HepG2 (cell line): ENCODE results near the gene EXOSC7. TPM values are rescaled to one million over a fixed set of nuclear protein-coding genes. Genes with fewer than 3 reads are reported as not detected.

Experiments
- ATAC-seq: fragments of 200-7000 bp; cut with Tn5 transposase; 3 replicates; pipeline ENCODE4 v1.9.1; 2020; ENCODE audit warnings: mild to moderate bottlenecking, moderate library complexity
- BruUV-seq: library from RNA; stranded (reverse); fragments of 400-500 nt; replicated peaks from 2 replicates; lab custom pipeline; 2021; lab: Mats Ljungman, UMichigan
- CTCF ChIA-PET: fragments of 300-600 bp; formaldehyde crosslinking; extraction: SDS; loops from one replicate; lab custom pipeline; 2021; ENCODE audit warnings: low total read pairs, inconsistent platforms, low intra/inter-chr PET ratio; lab: Yijun Ruan, JAX
- POLR2A ChIA-PET: fragments of 350-600 bp; sonication (Branson Sonifier 250); formaldehyde crosslinking; loops from one replicate; lab custom pipeline; 2020; ENCODE audit warnings: antibody characterized with exemption, inconsistent platforms; lab: Yijun Ruan, JAX
- DNase-seq: peaks from one replicate; pipeline ENCODE4 v3.0.0-alpha.2; 2015; ENCODE audit warnings: low spot score
- FAIRE-seq: peaks from 3 replicates; lab custom pipeline; 2011; peaks lifted over from hg19 to GRCh38; lab: Jason Lieb, UNC
- H2AFZ ChIP-seq: one replicate; pipeline ENCODE4 v1.6.1; 2011; ENCODE audit warnings: low read length, inconsistent platforms
- H3K27ac ChIP-seq: fragments of 300-600 bp; 3 replicates; pipeline ENCODE4 v1.8.0; 2011; ENCODE audit warnings: mixed run types, mild to moderate bottlenecking, mixed read lengths, low read length, inconsistent platforms; ENCODE audit not compliant: insufficient read depth; ENCODE audit errors: extremely low read length
- H3K27me3 ChIP-seq, 2 experiments: fragments of 200-600 bp in 1 of 2; 2 replicates in 1 of 2; 3 replicates in 1 of 2; pipeline versions ENCODE4 v1.6.0 to v1.8.0; 2011; ENCODE audit warnings: low read length in 2 of 2, mild to moderate bottlenecking in 2 of 2, moderate library complexity in 2 of 2, inconsistent platforms in 1 of 2; ENCODE audit not compliant: insufficient read depth in 2 of 2, control insufficient read depth in 1 of 2
- H3K36me3 ChIP-seq, 2 experiments: fragments of 200-600 bp in 1 of 2; replicated peaks in 1 of 2; 2 replicates in 1 of 2; 3 replicates in 1 of 2; pipeline versions ENCODE4 v1.5.1 to v1.8.0; 2011; ENCODE audit warnings: low read length in 2 of 2, inconsistent platforms in 1 of 2; ENCODE audit not compliant: insufficient read depth in 2 of 2, control insufficient read depth in 1 of 2
- H3K4me1 ChIP-seq: 2 replicates; pipeline ENCODE4 v1.5.1; 2012; ENCODE audit warnings: low read length, inconsistent platforms; ENCODE audit not compliant: insufficient read depth
- H3K4me2 ChIP-seq: 2 replicates; pipeline ENCODE4 v1.6.0; 2011; ENCODE audit warnings: low read depth, low read length, inconsistent platforms
- H3K4me3 ChIP-seq, 3 experiments: fragments of 200-600 bp in 1 of 3; sonication (generic), shearing (Covaris generic) in 1 of 3; replicated peaks in 1 of 3; 2 replicates each; pipeline ENCODE4 v1.5.1; 2011 to 2016; ENCODE audit warnings: low read length in 3 of 3, inconsistent platforms in 2 of 3, low read depth in 2 of 3, mild to moderate bottlenecking in 2 of 3, control low read depth in 1 of 3, mixed read lengths in 1 of 3; ENCODE audit not compliant: insufficient read depth in 1 of 3
- H3K79me2 ChIP-seq: one replicate; pipeline ENCODE4 v1.6.1; 2011; ENCODE audit warnings: low read length, inconsistent platforms; ENCODE audit not compliant: insufficient read depth
- H3K9ac ChIP-seq: 2 replicates; pipeline ENCODE4 v1.6.0; 2011; ENCODE audit warnings: mild to moderate bottlenecking, low read depth, low read length, inconsistent platforms; ENCODE audit not compliant: insufficient read depth
- H3K9me3 ChIP-seq: 2 replicates; pipeline ENCODE4 v1.5.1; 2012; ENCODE audit warnings: mild to moderate bottlenecking, low read length
- H4K20me1 ChIP-seq: 2 replicates; pipeline ENCODE4 v1.6.0; 2011; ENCODE audit warnings: inconsistent platforms, mild to moderate bottlenecking, low read length, moderate library complexity; ENCODE audit not compliant: insufficient read depth
- CENPT ChIP-seq: sonication (generic); formaldehyde crosslinking; IDR thresholded peaks from 2 replicates; pipeline ENCODE4 v1.8.0; 2022; ENCODE audit warnings: low read depth, mild to moderate bottlenecking, moderate library complexity, missing genetic modification reagents
- EHMT2 ChIP-seq: fragments of 200-600 bp; sonication (generic); IDR thresholded peaks from 2 replicates; pipeline ENCODE4 v1.7.0; 2017; ENCODE audit warnings: antibody characterized with exemption, low read depth, low read length, borderline replicate concordance
- ELF3 ChIP-seq: IDR thresholded peaks from 2 replicates; pipeline ENCODE4 v1.6.1; 2016; ENCODE audit warnings: missing genetic modification reagents, missing compliant biosample characterization
- EZH2 ChIP-seq: conservative IDR thresholded peaks from 2 replicates; pipeline ENCODE4 v1.6.1; 2012; ENCODE audit warnings: mild to moderate bottlenecking, low read depth, low read length, moderate library complexity
- JDP2 ChIP-seq: sonication (generic); formaldehyde crosslinking; IDR thresholded peaks from 2 replicates; pipeline ENCODE4 v1.8.1; 2022; ENCODE audit warnings: missing genetic modification reagents, borderline replicate concordance
- KAT2B ChIP-seq: fragments of 150-350 bp; IDR thresholded peaks from 2 replicates; pipeline ENCODE4 v1.6.1; 2014; ENCODE audit warnings: low read depth, low read length, borderline replicate concordance
- NR3C1 ChIP-seq: sonication (generic); formaldehyde crosslinking; IDR thresholded peaks from 2 replicates; pipeline ENCODE4 v1.4.0; 2020; ENCODE audit warnings: missing genetic modification reagents
- PHF20 ChIP-seq: sonication (generic); formaldehyde crosslinking; IDR thresholded peaks from 2 replicates; pipeline ENCODE4 v1.5.0; 2020; ENCODE audit warnings: mild to moderate bottlenecking, missing genetic modification reagents
- SIN3B ChIP-seq: fragments of 150-350 bp; IDR thresholded peaks from 2 replicates; pipeline ENCODE4 v1.6.1; 2014; ENCODE audit warnings: low read length
- SP2 ChIP-seq: sonication (generic); formaldehyde crosslinking; IDR thresholded peaks from 2 replicates; pipeline ENCODE4 v1.5.1; 2020; ENCODE audit warnings: mild to moderate bottlenecking, missing genetic modification reagents
- SUZ12 ChIP-seq: fragments of 150-350 bp; IDR thresholded peaks from 2 replicates; pipeline ENCODE4 v1.6.1; 2014; ENCODE audit warnings: low read depth, low read length
- TRIM24 ChIP-seq: sonication (generic); formaldehyde crosslinking; IDR thresholded peaks from 2 replicates; pipeline ENCODE4 v1.8.0; 2022; ENCODE audit warnings: mild to moderate bottlenecking, missing genetic modification reagents
- ZKSCAN5 ChIP-seq: sonication (generic); formaldehyde crosslinking; IDR thresholded peaks from 2 replicates; pipeline ENCODE4 v1.5.1; 2020; ENCODE audit warnings: mild to moderate bottlenecking, missing genetic modification reagents
- ZNF124 ChIP-seq: sonication (generic); formaldehyde crosslinking; IDR thresholded peaks from 2 replicates; pipeline ENCODE4 v1.4.0; 2020; ENCODE audit warnings: missing genetic modification reagents
- ZNF350 ChIP-seq: sonication (generic); formaldehyde crosslinking; IDR thresholded peaks from 2 replicates; pipeline ENCODE4 v1.4.0; 2020; ENCODE audit warnings: mild to moderate bottlenecking, low read depth, missing genetic modification reagents, borderline replicate concordance
- WGBS: methylation state at CpG from one replicate; pipeline ENCODE4 v1.1.6; 2017; ENCODE audit warnings: low lambda C conversion rate; 5-methylcytosine and 5-hydroxymethylcytosine counted together
- in situ Hi-C: cut with HindIII; loops from 2 replicates; pipeline ENCODE4 v1.10.0; 2017; ENCODE audit warnings: low pct_unique_long_range_greater_than_20kb; ENCODE audit not compliant: extremely low pct_ligation_motif_present
- intact Hi-C: fragments of 100-400 bp; cut with micrococcal nuclease; formaldehyde crosslinking; loops from one replicate; pipeline ENCODE4 v1.10.0; 2022; ENCODE audit not compliant: unreplicated experiment
- polyA plus RNA-seq, 8 experiments: library from polyadenylated mRNA; depleted of rRNA in 3 of 8; stranded (reverse) in 7 of 8; unstranded in 1 of 8; fragments of >200 nt; fragmentation: Illumina TruSeq in 4 of 8; extraction: Trizol in 4 of 8; gene quantifications; 2 replicates each; pipeline versions ENCODE4 v1.2.1 to v1.2.3, GENCODE V29; 2011 to 2016; ENCODE audit warnings: low read depth in 4 of 8, missing spikeins in 1 of 8, mixed read lengths in 1 of 8; ENCODE audit not compliant: insufficient read depth in 1 of 8
- total RNA-seq, 5 experiments: library from RNA; depleted of rRNA; stranded (reverse); fragments of >200 nt; fragmentation: Illumina TruSeq; extraction: Trizol; gene quantifications; 2 replicates each; pipeline ENCODE4 v1.2.3, GENCODE V29; 2016; ENCODE audit warnings: low read depth in 1 of 5
- TF ChIP-seq, protein P1 (sequence below): sonication (generic); formaldehyde crosslinking; IDR thresholded peaks from 2 replicates; pipeline ENCODE4 v1.8.1; 2023; ENCODE audit warnings: mild to moderate bottlenecking, inconsistent platforms, moderate library complexity, missing genetic modification reagents, borderline replicate concordance

Gene EXOSC7
- total and polyA plus RNA-seq, 2 of the 13 experiments (the other 11 are each of a cell fraction or from before 2014, with no cell fraction given), result 68.3 to 74.7 TPM

DNA sequence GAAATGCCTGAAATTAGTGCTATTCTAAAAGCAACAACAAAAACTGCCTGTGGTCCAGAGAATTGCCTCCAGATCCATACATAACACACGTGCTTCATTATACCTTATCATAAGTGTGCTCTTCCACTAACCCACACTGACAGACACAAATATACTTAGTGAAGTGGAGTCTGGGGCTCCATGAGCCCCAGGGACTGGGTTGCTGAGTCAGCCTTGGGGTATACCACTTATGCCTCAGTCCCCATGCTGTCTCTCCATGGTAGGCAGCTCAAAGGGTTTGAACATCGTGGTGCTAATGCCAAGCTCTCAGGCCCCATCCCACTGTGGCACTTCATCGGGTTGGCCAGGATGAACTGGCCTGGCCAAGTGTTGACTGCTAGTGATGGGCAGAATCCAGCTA is 10.9 kb upstream of the EXOSC7 start:
- H3K4me1 ChIP-seq, result no peaks in the 10 kb centered on the region
- DNase-seq (no peak), ATAC-seq (no peak), FAIRE-seq (no peak)
- H3K79me2 ChIP-seq, result peaks cover 36% of the 10 kb centered on the region
- in situ Hi-C loops, result no loop called here
- no peak overlapping the region for H3K9ac ChIP-seq
- 100% methylated on average over 2 of the region's 3 CpGs for WGBS
- no peak overlapping the region for H2AFZ ChIP-seq
- no peaks in the 10 kb centered on the region for H3K9me3 ChIP-seq
- intact Hi-C loops, result no loop called here
- H4K20me1 ChIP-seq, result no peaks in the 10 kb centered on the region
- no peak for TF ChIP-seq ZNF350 (CRISPR knock-in tag)
- TF ChIP-seq EHMT2, result no peak
- TF ChIP-seq, protein P1, sequence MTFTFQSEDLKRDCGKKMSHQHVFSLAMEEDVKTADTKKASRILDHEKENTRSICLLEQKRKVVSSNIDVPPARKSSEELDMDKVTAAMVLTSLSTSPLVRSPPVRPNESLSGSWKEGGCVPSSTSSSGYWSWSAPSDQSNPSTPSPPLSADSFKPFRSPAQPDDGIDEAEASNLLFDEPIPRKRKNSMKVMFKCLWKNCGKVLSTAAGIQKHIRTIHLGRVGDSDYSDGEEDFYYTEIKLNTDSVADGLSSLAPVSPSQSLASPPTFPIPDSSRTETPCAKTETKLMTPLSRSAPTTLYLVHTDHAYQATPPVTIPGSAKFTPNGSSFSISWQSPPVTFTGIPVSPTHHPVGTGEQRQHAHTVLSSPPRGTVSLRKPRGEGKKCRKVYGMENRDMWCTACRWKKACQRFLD (CRISPR knock-in tag), result no peak
- TF ChIP-seq SP2, result no peak
- no peak for TF ChIP-seq SUZ12
- TF ChIP-seq ZNF124, result no peak
- no peak for TF ChIP-seq JDP2 (CRISPR knock-in tag)
- TF ChIP-seq ELF3 (CRISPR knock-in tag), result no peak
- no peak for TF ChIP-seq CENPT (CRISPR knock-in tag)
- TF ChIP-seq SIN3B, result no peak
- no peak for TF ChIP-seq NR3C1 (CRISPR knock-in tag)
- no peak for TF ChIP-seq ZKSCAN5 (CRISPR knock-in tag)
- no peak for TF ChIP-seq TRIM24 (CRISPR knock-in tag)
- no peak for TF ChIP-seq PHF20
- TF ChIP-seq KAT2B, result no peak
- TF ChIP-seq EZH2, result no peak
- no peaks in the 10 kb centered on the region; a peak in 1 of 5 replicates for H3K36me3 ChIP-seq
- ChIA-PET CTCF (no interaction called here), POLR2A (no interaction called here)
- no peak overlapping the region for H3K4me2 ChIP-seq
- BruUV-seq, result no TSS peak
- H3K4me3 ChIP-seq, result no peak overlapping the region
- no peaks in the 10 kb centered on the region for H3K27me3 ChIP-seq
- H3K27ac ChIP-seq, result no peak overlapping the region
